CD4-positive, alpha-beta T cell treated with Interleukin-10 for 1 hour (primary cell): ENCODE measurements around the gene ZP3.
A peak's percentile ranks its signal among the peaks of the same experiment; 100 is the strongest.
"Not testable (repeated sequence)": the region's sequence is repeated elsewhere in the genome, so short reads cannot be mapped to it uniquely, and the experiment has no call there.

ENCODE experiments used
- DNase-seq: peaks from one replicate; pipeline ENCODE4 v3.0.0-alpha.2; 2020

ZP3 gene

GRCh38 chr7:76424413-76425111 lies at the start of gene ZP3:
Gene ZP3, plus strand, starts transcription at chr7:76424950. Its CDS starts 15 bp downstream, at chr7:76424965.
- no peak for DNase-seq

DNA sequence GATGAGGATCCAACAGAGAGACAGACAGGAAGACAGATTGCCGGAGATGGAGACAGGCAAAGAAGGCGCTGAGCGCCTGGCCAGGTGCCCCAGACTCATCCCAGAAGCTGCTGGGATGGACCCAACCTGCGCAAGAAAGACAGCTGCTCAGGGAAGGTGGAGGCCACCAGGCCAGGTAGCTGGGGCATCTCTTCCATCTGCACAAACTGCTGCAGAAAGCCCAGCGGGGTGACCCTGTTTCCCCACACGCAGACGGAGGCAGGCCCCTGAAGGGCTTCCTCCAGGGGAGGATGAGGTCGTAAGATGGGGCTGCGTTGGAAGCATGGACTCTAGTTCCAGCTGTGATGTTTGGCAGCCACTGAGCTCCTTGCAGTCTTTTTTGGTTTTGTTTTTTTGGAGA lies 49.5 kb upstream of the ZP3 start:
- DNase-seq, result no peak

DNA sequence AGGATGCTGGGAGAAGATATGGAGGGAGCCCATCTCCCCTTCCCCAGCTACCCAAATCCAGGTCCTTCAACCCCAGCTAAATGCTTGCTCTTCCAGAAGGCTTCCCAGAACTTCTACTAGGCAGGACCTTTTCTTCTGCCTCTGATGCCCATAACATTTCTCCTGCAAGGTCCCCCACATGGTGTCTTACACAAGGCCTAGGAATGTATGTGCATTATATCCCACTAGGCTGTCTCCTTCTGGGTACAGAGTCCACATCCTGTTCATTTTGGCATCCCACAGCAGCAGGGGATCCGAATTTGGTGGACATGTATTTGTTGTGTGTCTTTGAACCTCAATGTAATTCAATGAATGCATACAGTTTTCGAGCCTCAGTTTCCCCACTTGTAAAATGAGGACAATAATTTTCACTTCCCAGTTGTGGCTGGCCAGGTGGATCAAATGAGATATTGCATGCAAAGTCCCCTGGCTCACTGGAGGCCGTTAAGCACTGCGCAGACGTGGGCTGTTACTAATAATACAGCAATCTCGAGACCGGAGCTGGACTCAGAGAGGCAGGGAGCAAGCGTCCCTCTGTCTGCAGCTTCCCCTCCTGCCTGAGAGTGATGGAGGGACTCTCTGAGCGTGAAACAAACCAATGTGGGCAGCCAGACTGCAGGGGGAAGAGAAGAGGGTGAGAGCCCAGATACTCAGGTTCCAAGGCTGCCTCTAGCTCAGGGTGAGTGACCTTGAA lies 47.4 kb upstream of the ZP3 start:
- no peak for DNase-seq

- DNase-seq, result no peak
Measured at GRCh38 chr7:76380623-76380966, 44.2 kb upstream of the ZP3 start.

GRCh38 chr7:76381814-76382213 lies 42.9 kb upstream of the ZP3 start:
- no peak for DNase-seq

GRCh38 chr7:76383089-76383944 lies 41.4 kb upstream of the ZP3 start:
- DNase-seq, result no peak

DNA sequence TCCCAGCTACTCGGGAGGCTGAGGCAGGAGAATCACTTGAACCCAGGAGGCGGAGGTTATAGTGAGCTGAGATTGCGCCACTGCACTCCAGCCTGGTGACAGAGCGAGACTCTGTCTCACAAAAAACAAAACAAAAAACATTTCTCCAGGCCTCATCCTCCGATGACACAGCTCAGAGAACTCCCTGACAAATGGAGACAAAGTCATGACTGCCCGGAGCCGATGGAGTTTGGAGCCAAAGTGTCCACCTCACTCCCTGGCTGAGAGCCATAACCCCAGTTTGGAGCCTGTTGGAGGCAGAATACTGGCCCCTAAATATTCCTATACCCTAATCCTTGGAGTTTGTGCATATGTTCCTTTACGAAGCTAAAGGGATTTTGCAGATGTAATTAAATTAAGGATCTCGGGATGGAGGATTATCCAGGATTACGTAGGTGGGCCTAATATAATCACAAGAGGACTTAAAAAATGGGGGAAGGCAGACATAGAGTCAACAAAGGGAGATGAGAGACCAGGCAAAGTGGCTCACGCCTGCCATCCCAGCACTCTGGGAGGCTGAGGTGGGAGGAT lies 38.0 kb upstream of the ZP3 start:
- no peak for DNase-seq

DNA sequence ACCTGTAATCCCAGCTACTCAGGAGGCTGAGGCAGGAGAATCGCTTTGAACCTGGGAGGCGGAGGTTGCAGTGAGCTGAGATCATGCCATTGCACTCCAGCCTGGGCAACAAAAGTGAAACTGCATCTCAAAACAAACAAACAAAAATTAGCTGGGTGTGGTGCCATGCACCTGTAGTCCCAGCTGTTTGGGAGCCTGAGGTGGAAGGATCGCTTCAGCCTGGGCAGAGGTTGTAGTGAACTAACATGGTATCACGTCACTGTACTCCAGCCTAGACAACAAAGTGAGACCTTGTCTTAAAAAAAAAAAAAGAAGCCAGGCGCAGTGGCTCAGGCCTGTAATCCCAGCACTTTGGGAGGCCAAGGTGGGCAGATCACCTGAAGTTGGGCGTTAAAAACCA lies 37.0 kb upstream of the ZP3 start:
- not testable (repeated sequence) for DNase-seq

DNA sequence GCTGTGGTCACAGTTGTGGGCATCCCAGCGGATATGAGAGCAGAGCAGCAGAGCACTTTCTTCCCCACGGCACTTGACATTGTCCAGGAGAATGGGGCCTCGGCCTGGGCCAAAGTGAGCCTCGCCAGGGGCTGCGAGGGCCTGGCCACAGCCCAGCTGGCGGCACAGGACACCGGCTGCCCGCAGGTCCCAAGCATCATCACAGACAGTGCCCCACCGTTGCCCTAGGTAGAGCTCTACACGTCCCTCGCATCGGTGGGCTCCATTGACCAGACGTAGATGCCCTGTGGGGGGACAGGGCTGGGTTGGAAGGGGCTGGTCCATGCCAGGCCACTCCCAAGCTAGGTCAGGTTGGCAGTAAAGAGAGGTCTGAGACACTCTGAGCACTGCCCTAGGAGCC lies 34.7 kb upstream of the ZP3 start:
- no peak for DNase-seq

DNA sequence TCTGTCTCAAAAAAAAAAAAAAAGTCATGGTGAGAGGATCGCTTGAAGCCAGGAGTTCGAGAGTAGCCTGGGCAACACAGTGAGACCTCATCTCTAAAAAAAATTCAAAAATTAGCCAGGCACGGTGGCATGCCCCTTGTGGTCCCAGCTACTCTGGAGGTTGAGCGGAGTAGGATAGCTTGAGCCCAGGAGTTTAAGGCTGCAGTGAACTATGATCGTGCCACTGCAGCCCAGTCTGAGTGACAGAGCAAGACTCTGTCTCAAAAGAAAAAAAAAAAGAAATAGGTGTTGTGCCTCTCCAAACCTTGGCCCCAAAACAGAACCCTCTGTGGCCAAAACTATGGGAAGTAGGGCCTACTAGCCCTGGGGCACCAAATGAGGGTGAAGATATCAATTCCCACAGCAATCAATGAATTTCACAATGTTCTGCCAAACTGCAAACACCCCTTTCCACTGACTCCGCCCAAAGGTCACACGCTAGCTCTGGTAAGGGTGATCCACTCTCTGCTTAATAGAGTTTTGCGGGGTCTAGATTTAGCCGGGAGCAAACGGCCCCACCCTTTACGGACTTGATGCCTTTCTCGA lies 32.1 kb upstream of the ZP3 start:
- DNase-seq, result no peak

GRCh38 chr7:76393116-76394031 lies 31.4 kb upstream of the ZP3 start:
- peak; percentile 93 for DNase-seq

GRCh38 chr7:76394957-76395356 lies 29.8 kb upstream of the ZP3 start:
- DNase-seq, result no peak

GRCh38 chr7:76395605-76395964 lies 29.2 kb upstream of the ZP3 start:
- DNase-seq, result not testable (repeated sequence)

GRCh38 chr7:76395965-76396726 lies 28.6 kb upstream of the ZP3 start:
- no peak for DNase-seq

- no peak for DNase-seq
Measured at GRCh38 chr7:76396864-76397263, 27.9 kb upstream of the ZP3 start.

DNA sequence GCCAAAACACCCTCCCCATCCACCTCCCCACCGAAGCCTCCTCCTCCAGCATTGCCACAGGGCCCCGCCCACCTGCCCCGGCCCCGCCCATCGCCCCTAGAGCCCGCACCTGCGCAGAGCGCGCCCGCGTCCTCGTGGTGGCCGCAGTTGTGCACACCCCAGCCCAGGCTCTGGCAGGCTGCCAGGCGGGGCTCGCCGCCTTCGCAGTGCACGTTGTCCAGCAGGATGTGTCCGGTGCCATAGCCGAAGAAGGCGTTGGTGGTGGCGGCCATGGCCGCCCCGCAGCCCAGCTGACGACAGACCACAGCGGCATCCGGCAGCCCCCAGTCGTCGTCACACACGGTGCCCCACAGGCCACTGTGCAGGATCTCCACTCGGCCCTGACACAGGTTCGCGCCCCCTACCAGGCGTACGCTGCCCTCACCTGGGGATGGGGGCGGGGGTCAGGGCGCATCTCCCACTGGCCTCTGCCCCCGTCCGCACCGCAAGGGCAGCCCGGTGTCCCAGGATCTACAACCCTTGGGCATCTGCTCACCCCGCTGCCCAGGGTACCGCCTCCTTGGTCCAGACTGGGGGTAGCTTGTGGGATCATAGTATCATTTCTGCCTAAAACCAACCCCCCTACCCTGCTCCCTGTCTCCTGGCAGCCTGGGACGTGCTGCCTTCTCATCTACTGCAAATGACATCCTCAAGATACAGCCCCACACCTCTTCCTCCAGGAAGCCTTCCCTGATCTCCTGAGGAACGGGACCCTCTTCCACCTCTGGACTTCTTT lies 27.2 kb upstream of the ZP3 start:
- peak; percentile 90 for DNase-seq

DNA sequence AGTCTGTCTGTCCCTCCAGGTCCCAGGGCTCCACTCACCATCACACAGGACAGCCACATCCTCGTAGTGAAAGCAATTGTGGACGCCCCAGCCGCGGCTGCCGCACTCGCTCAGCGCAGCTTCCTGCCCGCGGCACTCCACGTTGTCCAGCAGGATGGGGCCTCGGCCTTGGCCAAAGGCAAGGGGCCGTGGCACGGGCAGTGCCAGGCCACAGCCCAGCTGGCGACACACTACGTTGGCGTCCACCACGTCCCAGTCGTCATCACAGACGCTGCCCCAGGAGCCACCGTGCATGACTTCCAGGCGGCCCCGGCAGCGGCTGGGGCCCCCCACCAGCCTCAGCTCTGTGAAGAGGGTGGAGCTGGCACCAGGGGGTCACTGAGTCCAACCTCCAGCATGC lies 24.5 kb upstream of the ZP3 start:
- no peak for DNase-seq

- DNase-seq, result not testable (repeated sequence)
Measured at GRCh38 chr7:76403097-76403496, 21.7 kb upstream of the ZP3 start.

- no peak for DNase-seq
Measured at GRCh38 chr7:76403780-76404494, 20.8 kb upstream of the ZP3 start.

GRCh38 chr7:76405738-76406137 lies 19.0 kb upstream of the ZP3 start:
- no peak for DNase-seq
